GM18508 (cell line): ENCODE results near the gene CFAP70.
"Not testable (repeated sequence)": the region's sequence is repeated elsewhere in the genome, so short reads cannot be mapped to it uniquely, and the experiment has no call there.

Experiments used
- ATAC-seq: cut with Tn5 transposase; IDR thresholded peaks from one replicate; pipeline ENCODE4 v1.9.1; 2021; ENCODE audit warnings: moderate number of reproducible peaks; ENCODE audit not compliant: insufficient read depth, unreplicated experiment

CFAP70 gene

GRCh38 chr10:73358331-73359279 is at the start of gene CFAP70:
TSS of gene CFAP70 (minus strand) at chr10:73358864. CDS start at chr10:73354796, 4,068 bp downstream.
- peak; percentile 68 for ATAC-seq

- no peak for ATAC-seq
Measured at GRCh38 chr10:73408061-73408460, 49.4 kb upstream of the CFAP70 start.

GRCh38 chr10:73407495-73407894 is 48.8 kb upstream of the CFAP70 start:
- no peak for ATAC-seq

- ATAC-seq: no peak
Measured at GRCh38 chr10:73406846-73407245, 48.2 kb upstream of the CFAP70 start.

- no peak for ATAC-seq
Measured at GRCh38 chr10:73405556-73405955, 46.9 kb upstream of the CFAP70 start.

- ATAC-seq: no peak
Measured at GRCh38 chr10:73404690-73405089, 46.0 kb upstream of the CFAP70 start.

GRCh38 chr10:73401636-73402035 is 43.0 kb upstream of the CFAP70 start:
- ATAC-seq: no peak

- ATAC-seq: no peak
Measured at GRCh38 chr10:73399063-73399462, 40.4 kb upstream of the CFAP70 start.

- no peak for ATAC-seq
Measured at GRCh38 chr10:73398024-73398423, 39.4 kb upstream of the CFAP70 start.

GRCh38 chr10:73394325-73394724 is 35.7 kb upstream of the CFAP70 start:
- not testable (repeated sequence) for ATAC-seq

GRCh38 chr10:73388228-73388627 is 29.6 kb upstream of the CFAP70 start:
- no peak for ATAC-seq

- no peak for ATAC-seq
Measured at GRCh38 chr10:73386583-73386982, 27.9 kb upstream of the CFAP70 start.

- ATAC-seq: no peak
Measured at GRCh38 chr10:73379064-73379748, 20.5 kb upstream of the CFAP70 start.

GRCh38 chr10:73376679-73377078 is 18.0 kb upstream of the CFAP70 start:
- ATAC-seq: no peak

GRCh38 chr10:73368238-73368637 is 9.6 kb upstream of the CFAP70 start:
- no peak for ATAC-seq

GRCh38 chr10:73366381-73367298 is 8.0 kb upstream of the CFAP70 start:
- no peak for ATAC-seq

- no peak for ATAC-seq
Measured at GRCh38 chr10:73364964-73365363, 6.3 kb upstream of the CFAP70 start.

GRCh38 chr10:73359492-73359891 is 828 bp upstream of the CFAP70 start:
- ATAC-seq: no peak

GRCh38 chr10:73357821-73358220 is 843 bp downstream of the CFAP70 start:
- ATAC-seq: no peak

- no peak for ATAC-seq
Measured at GRCh38 chr10:73357166-73357565, 1.5 kb downstream of the CFAP70 start.
